Choroid plexus epithelial cell (primary cell): ENCODE data around the gene DUSP14.
A peak's percentile ranks its signal among the peaks of the same experiment; 100 is the strongest.

Source experiments
- DNase-seq: peaks from one replicate; pipeline ENCODE4 v3.0.0-alpha.2; 2010; ENCODE audit warnings: low read depth
- H3K4me3 ChIP-seq: 2 replicates; pipeline ENCODE4 v1.5.1; 2011; ENCODE audit warnings: low read depth, mild to moderate bottlenecking, control low read depth, low read length, moderate library complexity
- CTCF ChIP-seq: conservative IDR thresholded peaks from 2 replicates; pipeline ENCODE4 v1.5.1; 2011; ENCODE audit warnings: low read depth, mild to moderate bottlenecking, control low read depth, inconsistent platforms, low read length, moderate library complexity

Gene DUSP14

GRCh38 chr17:37516127-37516571 is 26.5 kb downstream of the DUSP14 start:
- H3K4me3 ChIP-seq: no peak overlapping the region
- no peak for DNase-seq
- TF ChIP-seq CTCF: no peak

DNA sequence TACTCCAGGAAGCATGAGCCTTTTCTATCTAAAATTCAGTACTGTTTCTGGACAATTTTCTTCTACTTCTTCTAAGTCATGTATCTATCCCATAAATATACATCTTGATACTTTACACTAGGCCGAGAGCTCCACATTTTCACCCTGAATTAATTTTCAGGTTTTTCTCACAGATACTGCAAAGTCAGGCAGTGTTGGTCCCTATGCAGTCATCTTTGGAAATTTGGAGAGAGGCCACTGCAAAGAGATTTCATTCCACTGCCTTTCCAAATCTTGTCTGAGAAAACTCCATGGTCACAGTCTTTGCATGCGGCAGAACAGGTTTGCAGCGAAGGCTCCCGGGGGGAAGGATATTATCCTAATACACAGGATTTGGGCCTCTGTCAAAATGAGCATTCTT is 28.2 kb downstream of the DUSP14 start:
- no peak for DNase-seq
- no peak for TF ChIP-seq CTCF
- no peak overlapping the region for H3K4me3 ChIP-seq

GRCh38 chr17:37518826-37519225 is 29.1 kb downstream of the DUSP14 start:
- no peak overlapping the region for H3K4me3 ChIP-seq
- TF ChIP-seq CTCF: no peak

DNA sequence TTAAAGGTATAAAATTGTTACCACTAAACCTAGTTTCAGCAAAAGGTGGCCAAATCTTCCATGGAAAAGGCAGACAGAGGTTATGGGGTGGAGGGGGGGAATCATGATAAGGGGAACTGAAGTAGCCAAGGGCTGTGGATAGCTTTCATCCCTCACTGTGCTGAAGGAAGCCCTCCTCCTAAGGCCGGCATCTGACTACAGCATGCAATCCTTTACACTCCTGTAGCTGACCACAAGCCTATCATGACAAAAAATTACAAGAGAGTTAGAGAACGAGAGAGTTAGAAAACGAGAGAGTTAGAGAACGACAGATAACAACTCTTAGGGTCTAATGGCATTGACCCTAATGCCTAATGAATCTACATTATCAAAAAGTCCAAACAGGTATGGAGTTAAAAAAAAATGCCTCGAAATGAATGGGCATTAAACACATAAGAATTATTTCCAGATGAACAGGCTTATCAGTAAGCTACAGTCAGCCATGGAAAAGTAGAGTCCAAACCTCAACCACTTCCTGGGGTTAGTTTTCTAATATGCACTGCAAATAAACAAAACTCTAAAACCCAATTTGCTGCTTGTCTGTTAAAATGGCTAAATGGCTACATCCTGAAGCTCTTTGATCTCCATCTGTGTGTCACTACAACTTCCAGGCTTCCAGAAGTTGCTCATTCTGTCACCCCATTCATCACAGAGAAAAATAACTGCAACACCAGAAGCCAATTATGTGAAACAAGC is 29.7 kb downstream of the DUSP14 start:
- H3K4me3 ChIP-seq: no peak overlapping the region
- peak; percentile 40 for DNase-seq
- TF ChIP-seq CTCF: no peak

More at GRCh38 chr17:37518826-37519225, 29.1 kb downstream of the DUSP14 start:
- no peak for DNase-seq

DNA sequence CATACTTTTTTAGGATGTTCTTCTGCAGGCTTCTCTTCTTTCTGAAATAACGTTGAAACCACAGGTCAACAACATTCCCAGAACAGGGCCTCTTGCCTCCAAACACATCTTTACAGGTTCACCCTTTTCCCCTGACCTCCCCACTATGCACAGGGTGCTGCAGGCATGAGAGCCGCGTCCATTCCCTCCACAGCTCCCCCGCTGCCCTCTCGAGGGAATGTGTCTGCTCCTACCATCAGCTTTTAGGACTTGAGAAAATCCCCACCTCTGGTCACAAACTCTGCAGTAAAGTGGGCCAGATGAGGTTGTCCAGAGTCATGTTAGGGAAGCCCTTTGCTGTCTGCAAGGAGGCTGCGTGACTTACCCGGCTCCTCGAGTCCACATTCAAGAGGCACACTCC is 30.5 kb downstream of the DUSP14 start:
- no peak for DNase-seq
- H3K4me3 ChIP-seq: no peak overlapping the region
- TF ChIP-seq CTCF: no peak

DNA sequence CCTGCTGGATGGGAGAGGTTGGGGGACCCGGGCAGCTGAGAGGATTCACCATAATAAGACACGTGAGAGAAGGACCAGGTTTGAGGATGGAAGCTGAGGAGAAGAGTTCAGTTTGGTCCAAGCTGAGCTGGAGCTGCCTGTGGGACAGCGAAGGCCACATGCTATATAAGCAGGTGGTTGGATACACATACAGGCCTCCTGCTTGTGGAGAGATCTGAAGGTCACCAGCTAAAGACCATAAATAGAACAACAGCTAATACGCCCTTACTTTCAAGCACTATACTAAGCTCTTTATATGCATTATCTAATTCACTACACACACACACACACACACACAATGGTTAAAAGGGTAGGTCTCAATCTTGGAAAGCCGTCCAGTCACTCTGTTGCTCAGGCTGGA is 32.1 kb downstream of the DUSP14 start:
- no peak for TF ChIP-seq CTCF
- DNase-seq: no peak
- H3K4me3 ChIP-seq: no peak overlapping the region

DNA sequence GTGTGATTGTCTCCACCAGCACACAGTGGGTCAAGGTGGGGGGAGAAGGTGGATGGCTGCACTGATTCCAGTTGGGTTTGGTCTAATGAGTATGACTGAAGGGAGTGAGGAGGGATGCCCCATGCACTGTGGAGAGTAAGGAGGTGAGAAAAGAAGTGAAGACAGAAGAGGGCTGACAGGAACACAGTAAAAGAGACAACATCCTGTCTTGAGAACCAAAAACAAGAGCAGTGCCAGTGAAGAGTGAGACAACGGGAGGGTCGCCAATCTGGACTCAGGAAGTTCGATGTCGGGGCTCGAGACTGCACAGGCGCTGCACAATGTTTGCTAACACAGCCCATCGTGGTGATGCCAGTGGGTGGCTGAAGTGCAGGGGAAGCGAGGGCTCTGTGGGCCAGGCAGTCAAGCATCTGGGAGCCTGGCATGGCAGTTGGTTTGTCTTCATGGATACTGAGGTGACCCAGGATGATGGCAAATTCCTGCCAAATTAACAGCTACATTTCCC is 34.1 kb downstream of the DUSP14 start:
- no peak for DNase-seq
- no peak overlapping the region for H3K4me3 ChIP-seq
- no peak for TF ChIP-seq CTCF
